WTC11 (cell line): ENCODE measurements around the gene RACK1. TPM values are rescaled to one million over a fixed set of nuclear protein-coding genes. Genes with fewer than 3 reads are reported as not detected.
"Not testable (repeated sequence)": the region's sequence is repeated elsewhere in the genome, so short reads cannot be mapped to it uniquely, and the experiment has no call there.

Experiments
- ATAC-seq: fragments of 200-7000 bp; cut with Tn5 transposase; 2 replicates; pipeline ENCODE4 v1.10.0; 2021; ENCODE audit warnings: mild to moderate bottlenecking, moderate library complexity
- CTCF ChIA-PET: fragments of 300-600 bp; sonication (Branson Sonifier 250); formaldehyde crosslinking; loops from one replicate; lab custom pipeline; 2021; ENCODE audit warnings: antibody characterized with exemption; lab: Charles Lee
- POLR2A ChIA-PET: fragments of 350-600 bp; sonication (Branson Sonifier 250); formaldehyde crosslinking; loops from one replicate; lab custom pipeline; 2021; ENCODE audit warnings: antibody characterized with exemption; lab: Charles Lee
- DNase-seq: peaks from one replicate; pipeline ENCODE4 v3.0.0; 2021; ENCODE audit warnings: low spot score
- H3K27ac Mint-ChIP-seq: 2 replicates; pipeline ENCODE4 v1.8.0; 2021; ENCODE audit warnings: mixed read lengths
- H3K27me3 Mint-ChIP-seq: 2 replicates; pipeline ENCODE4 v1.8.0; 2021; ENCODE audit warnings: low read depth, mild to moderate bottlenecking, moderate library complexity, mixed read lengths
- H3K36me3 Mint-ChIP-seq: 2 replicates; pipeline ENCODE4 v1.8.0; 2021; ENCODE audit warnings: mixed read lengths
- H3K4me1 Mint-ChIP-seq: 2 replicates; pipeline ENCODE4 v1.8.0; 2022; ENCODE audit warnings: mixed read lengths
- H3K4me3 Mint-ChIP-seq: 2 replicates; pipeline ENCODE4 v1.8.0; 2021; ENCODE audit warnings: mild to moderate bottlenecking, moderate library complexity, mixed read lengths
- H3K9me3 Mint-ChIP-seq: 2 replicates; pipeline ENCODE4 v1.8.0; 2021; ENCODE audit warnings: mixed read lengths
- ETV6 ChIP-seq: sonication (generic); formaldehyde crosslinking; IDR thresholded peaks from 2 replicates; pipeline ENCODE4 v1.8.1; 2022; ENCODE audit warnings: mild to moderate bottlenecking, missing genetic modification reagents
- GTF2I ChIP-seq: fragments of 250-450 bp; sonication (Bioruptor Pico); conservative IDR thresholded peaks from 2 replicates; pipeline ENCODE4 v1.4.0; 2021; ENCODE audit warnings: mild to moderate bottlenecking
- NR3C1 ChIP-seq: sonication (generic); formaldehyde crosslinking; conservative IDR thresholded peaks from 2 replicates; pipeline ENCODE4 v1.8.1; 2023; ENCODE audit warnings: low read depth, mild to moderate bottlenecking, missing genetic modification reagents
- OVOL2 ChIP-seq: fragments of 250-450 bp; sonication (Bioruptor Pico); IDR thresholded peaks from 2 replicates; pipeline ENCODE4 v1.9.0; 2021; ENCODE audit warnings: mild to moderate bottlenecking, borderline replicate concordance
- SOX15 ChIP-seq: fragments of 250-450 bp; sonication (Bioruptor Pico); IDR thresholded peaks from 2 replicates; pipeline ENCODE4 v1.9.0; 2021; ENCODE audit warnings: mild to moderate bottlenecking
- TEAD1 ChIP-seq: sonication (generic); formaldehyde crosslinking; IDR thresholded peaks from 2 replicates; pipeline ENCODE4 v1.8.0; 2022; ENCODE audit warnings: mild to moderate bottlenecking, missing genetic modification reagents
- total RNA-seq: library from RNA; stranded (reverse); gene quantifications from 3 replicates; pipeline ENCODE4 v1.2.3, GENCODE V29; 2021
- TF ChIP-seq, protein P1 (sequence below): fragments of 250-450 bp; sonication (Bioruptor Pico); IDR thresholded peaks from 2 replicates; pipeline ENCODE4 v1.9.0; 2021; ENCODE audit warnings: mild to moderate bottlenecking, borderline replicate concordance
- TF ChIP-seq, protein P2 (sequence below): sonication (generic); formaldehyde crosslinking; IDR thresholded peaks from 2 replicates; pipeline ENCODE4 v1.8.0; 2023; ENCODE audit warnings: missing genetic modification reagents
- TF ChIP-seq, protein P3 (sequence below): sonication (generic); formaldehyde crosslinking; IDR thresholded peaks from 2 replicates; pipeline ENCODE4 v1.8.0; 2022; ENCODE audit warnings: mild to moderate bottlenecking, missing genetic modification reagents
- TF ChIP-seq, protein P4 (sequence below): sonication (generic); formaldehyde crosslinking; IDR thresholded peaks from 2 replicates; pipeline ENCODE4 v1.8.0; 2022; ENCODE audit warnings: missing genetic modification reagents

RACK1 gene
- total RNA-seq, 1 experiment from 2014 or later = 2,360 TPM

DNA sequence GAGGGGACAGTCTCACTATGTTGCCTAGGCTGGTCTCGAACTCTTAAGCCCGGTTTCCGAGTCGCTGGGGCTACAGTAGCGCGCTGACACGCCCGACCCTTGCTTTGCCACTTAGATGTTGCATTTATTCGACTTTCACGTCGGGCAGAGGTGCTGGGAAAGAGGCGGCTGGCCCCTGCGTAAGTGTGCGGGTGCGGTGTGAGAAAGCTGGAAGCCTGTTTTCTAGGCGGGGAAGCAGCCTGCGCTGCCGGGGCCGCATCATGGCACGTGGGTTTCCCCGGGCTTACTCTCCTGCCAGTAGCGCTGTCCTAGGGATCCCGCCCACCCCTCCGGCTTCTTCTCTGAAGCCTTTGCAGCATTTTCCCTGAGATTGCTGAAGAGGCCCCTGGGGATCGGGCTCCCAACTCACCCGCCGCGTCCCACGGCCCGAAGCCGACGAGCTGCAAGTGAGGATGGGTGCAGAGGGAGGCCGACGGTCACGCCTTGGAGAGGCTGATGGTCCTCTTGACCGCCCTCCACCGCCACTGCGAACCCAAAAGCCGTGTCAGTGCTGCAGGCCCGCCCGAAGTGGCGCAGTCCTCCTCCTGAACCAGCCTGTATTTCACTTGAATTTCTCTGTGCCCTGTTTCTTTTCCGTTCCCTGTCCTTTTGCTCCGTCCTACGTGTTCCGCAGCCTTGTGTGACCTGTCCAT is 26.4 kb downstream of the RACK1 start (continued):
- TF ChIP-seq, protein P1, sequence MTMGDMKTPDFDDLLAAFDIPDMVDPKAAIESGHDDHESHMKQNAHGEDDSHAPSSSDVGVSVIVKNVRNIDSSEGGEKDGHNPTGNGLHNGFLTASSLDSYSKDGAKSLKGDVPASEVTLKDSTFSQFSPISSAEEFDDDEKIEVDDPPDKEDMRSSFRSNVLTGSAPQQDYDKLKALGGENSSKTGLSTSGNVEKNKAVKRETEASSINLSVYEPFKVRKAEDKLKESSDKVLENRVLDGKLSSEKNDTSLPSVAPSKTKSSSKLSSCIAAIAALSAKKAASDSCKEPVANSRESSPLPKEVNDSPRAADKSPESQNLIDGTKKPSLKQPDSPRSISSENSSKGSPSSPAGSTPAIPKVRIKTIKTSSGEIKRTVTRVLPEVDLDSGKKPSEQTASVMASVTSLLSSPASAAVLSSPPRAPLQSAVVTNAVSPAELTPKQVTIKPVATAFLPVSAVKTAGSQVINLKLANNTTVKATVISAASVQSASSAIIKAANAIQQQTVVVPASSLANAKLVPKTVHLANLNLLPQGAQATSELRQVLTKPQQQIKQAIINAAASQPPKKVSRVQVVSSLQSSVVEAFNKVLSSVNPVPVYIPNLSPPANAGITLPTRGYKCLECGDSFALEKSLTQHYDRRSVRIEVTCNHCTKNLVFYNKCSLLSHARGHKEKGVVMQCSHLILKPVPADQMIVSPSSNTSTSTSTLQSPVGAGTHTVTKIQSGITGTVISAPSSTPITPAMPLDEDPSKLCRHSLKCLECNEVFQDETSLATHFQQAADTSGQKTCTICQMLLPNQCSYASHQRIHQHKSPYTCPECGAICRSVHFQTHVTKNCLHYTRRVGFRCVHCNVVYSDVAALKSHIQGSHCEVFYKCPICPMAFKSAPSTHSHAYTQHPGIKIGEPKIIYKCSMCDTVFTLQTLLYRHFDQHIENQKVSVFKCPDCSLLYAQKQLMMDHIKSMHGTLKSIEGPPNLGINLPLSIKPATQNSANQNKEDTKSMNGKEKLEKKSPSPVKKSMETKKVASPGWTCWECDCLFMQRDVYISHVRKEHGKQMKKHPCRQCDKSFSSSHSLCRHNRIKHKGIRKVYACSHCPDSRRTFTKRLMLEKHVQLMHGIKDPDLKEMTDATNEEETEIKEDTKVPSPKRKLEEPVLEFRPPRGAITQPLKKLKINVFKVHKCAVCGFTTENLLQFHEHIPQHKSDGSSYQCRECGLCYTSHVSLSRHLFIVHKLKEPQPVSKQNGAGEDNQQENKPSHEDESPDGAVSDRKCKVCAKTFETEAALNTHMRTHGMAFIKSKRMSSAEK (CRISPR knock-in tag) = no peak
- TF ChIP-seq NR3C1 (no peak), ETV6 (CRISPR knock-in tag) (peak; percentile 52; the same call in 1 of the 2 replicates), SOX15 (CRISPR knock-in tag) (no peak)
- TF ChIP-seq, protein P2, sequence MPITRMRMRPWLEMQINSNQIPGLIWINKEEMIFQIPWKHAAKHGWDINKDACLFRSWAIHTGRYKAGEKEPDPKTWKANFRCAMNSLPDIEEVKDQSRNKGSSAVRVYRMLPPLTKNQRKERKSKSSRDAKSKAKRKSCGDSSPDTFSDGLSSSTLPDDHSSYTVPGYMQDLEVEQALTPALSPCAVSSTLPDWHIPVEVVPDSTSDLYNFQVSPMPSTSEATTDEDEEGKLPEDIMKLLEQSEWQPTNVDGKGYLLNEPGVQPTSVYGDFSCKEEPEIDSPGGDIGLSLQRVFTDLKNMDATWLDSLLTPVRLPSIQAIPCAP (CRISPR knock-in tag) = 0 out of 2 replicates have a peak, but pooled peaks have one; percentile 35
- TF ChIP-seq, all 79 proteins: peak for 6

DNA sequence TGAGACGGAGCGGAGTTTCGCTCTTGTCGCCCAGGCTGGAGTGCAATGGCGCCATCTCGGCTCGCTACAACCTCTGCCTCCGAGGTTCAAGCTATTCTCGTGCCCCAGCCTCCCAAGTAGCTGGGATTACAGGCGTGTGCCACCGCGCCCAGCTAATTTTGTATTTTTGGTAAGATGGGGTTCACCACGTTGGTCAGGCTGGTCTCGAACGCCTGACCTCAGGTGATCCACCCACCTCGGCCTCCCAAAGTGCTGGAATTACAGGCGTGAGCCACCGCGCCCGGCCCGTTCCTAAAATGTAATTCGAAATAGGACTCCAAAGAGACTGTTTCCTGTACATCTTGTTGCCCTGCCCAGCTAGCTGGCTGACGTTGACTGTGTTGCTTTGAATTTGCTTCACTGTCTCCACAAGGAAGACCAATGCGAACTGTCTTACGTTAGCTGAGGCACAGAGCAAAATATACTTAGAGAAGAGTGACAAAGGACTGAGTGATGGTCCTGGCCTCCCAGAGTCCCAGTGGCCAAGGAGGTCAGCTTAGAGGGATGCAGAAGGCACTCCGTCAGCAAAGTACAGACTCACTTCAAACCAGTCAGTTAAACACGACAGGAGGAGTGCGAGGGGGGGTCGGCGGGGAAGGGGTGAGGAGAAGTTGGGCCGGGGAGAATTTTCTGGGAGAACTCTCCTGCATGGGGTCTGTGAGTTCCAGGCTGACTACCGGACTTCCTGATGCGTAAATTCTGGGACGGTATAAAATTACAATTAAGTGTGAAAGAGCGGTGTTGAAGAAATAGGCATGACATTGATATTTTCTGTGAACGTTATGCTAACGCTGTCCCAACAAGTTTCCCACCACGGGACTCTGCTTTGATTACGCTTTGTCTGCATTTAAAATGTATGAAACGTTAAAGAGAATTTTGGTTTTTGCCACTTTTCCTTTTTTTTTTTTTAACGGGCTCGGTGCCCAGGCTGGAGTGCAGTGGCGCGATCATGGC is 27.4 kb downstream of the RACK1 start:
- ATAC-seq = no peak
- TF ChIP-seq OVOL2 (CRISPR knock-in tag) = no peak
- TF ChIP-seq GTF2I (CRISPR knock-in tag) = peak; percentile 58; the same call in 1 of the 2 replicates
- Mint-ChIP-seq H3K9me3 (no peaks in the 10 kb centered on the region), H3K27ac (0 out of 2 replicates have a peak overlapping the region, but pooled peaks have one; percentile 63), H3K27me3 (peaks cover 23% of the 10 kb centered on the region), H3K36me3 (no peaks in the 10 kb centered on the region), H3K4me3 (peak overlapping the region; percentile 94), H3K4me1 (peaks cover 22% of the 10 kb centered on the region)
- peak; percentile 47 for DNase-seq
- POLR2A ChIA-PET = no interaction called here
- CTCF ChIA-PET = interaction anchor here (0.9 to 1.0 kb wide), 3 partner anchors 25 to 356 kb away, joined by 3 to 6 read pairs (median 5); no protein-coding TSS in a partner anchor

DNA sequence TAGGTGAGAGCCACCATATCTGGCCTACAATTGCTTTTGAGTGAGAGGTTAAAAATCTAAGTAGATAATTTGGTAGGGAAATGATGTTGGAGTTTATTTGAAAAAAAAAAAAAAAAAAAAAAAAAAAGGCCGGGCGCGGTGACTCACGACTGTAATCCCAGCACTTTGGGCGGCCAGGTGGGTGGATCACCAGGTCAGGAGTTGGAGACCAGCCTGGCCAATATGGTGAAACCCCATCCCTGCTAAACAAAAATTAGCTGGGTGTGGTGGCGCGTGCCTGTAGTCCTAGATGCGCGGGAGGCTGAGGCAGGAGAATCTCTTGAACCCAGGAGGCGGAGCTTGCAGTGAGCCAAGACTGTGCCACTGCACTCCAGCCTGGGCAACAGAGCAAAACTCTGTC is 29.5 kb downstream of the RACK1 start:
- DNase-seq, H3K27ac Mint-ChIP-seq, H3K36me3 Mint-ChIP-seq, H3K9me3 Mint-ChIP-seq, ATAC-seq, POLR2A ChIA-PET, H3K4me3 Mint-ChIP-seq: not testable (repeated sequence)
- CTCF ChIA-PET = interaction anchor here (0.7 to 1.5 kb wide), 2 partner anchors 46 to 425 kb away, joined by 3 read pairs; no protein-coding TSS in a partner anchor
- peaks cover 21% of the 10 kb centered on the region for H3K4me1 Mint-ChIP-seq
- H3K27me3 Mint-ChIP-seq = peaks cover 23% of the 10 kb centered on the region

DNA sequence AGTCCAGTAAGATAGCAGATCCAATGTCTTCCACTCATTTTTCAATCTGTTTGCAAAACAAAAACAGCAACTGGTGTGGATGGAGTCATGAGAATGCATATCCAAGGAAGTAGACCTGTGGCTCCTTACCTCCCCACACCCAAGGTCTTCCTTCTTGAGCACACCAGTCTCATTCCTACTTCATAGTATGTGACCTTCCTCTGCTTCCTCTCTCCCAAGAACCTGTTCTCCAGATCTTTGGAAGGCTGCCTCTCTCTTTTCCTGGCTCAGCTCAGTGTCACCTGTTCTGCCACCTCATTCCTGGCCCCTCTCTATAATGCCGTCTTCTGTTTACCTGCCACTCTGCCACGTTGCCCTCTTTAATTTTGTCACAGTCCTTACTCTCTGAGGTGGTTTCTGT is 30.8 kb downstream of the RACK1 start:
- no peak overlapping the region for H3K27ac Mint-ChIP-seq
- ATAC-seq (no peak), DNase-seq (no peak)
- H3K4me1 Mint-ChIP-seq = peaks cover 20% of the 10 kb centered on the region
- H3K9me3 Mint-ChIP-seq = no peaks in the 10 kb centered on the region
- ChIA-PET POLR2A (no interaction called here), CTCF (interaction anchor here (1.1 kb wide), 1 partner anchor 18 kb away, joined by 3 read pairs; no protein-coding TSS in a partner anchor)
- no peak overlapping the region for H3K4me3 Mint-ChIP-seq
- H3K27me3 Mint-ChIP-seq = peaks cover 20% of the 10 kb centered on the region
- no peaks in the 10 kb centered on the region for H3K36me3 Mint-ChIP-seq
- no peak for TF ChIP-seq OVOL2 (CRISPR knock-in tag)
- TF ChIP-seq TEAD1 (CRISPR knock-in tag) = no peak
- TF ChIP-seq, protein P3, sequence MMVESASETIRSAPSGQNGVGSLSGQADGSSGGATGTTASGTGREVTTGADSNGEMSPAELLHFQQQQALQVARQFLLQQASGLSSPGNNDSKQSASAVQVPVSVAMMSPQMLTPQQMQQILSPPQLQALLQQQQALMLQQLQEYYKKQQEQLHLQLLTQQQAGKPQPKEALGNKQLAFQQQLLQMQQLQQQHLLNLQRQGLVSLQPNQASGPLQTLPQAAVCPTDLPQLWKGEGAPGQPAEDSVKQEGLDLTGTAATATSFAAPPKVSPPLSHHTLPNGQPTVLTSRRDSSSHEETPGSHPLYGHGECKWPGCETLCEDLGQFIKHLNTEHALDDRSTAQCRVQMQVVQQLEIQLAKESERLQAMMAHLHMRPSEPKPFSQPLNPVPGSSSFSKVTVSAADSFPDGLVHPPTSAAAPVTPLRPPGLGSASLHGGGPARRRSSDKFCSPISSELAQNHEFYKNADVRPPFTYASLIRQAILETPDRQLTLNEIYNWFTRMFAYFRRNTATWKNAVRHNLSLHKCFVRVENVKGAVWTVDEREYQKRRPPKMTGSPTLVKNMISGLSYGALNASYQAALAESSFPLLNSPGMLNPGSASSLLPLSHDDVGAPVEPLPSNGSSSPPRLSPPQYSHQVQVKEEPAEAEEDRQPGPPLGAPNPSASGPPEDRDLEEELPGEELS (CRISPR knock-in tag) = no peak
- TF ChIP-seq, protein P1 (CRISPR knock-in tag) = no peak
- TF ChIP-seq, protein P4, sequence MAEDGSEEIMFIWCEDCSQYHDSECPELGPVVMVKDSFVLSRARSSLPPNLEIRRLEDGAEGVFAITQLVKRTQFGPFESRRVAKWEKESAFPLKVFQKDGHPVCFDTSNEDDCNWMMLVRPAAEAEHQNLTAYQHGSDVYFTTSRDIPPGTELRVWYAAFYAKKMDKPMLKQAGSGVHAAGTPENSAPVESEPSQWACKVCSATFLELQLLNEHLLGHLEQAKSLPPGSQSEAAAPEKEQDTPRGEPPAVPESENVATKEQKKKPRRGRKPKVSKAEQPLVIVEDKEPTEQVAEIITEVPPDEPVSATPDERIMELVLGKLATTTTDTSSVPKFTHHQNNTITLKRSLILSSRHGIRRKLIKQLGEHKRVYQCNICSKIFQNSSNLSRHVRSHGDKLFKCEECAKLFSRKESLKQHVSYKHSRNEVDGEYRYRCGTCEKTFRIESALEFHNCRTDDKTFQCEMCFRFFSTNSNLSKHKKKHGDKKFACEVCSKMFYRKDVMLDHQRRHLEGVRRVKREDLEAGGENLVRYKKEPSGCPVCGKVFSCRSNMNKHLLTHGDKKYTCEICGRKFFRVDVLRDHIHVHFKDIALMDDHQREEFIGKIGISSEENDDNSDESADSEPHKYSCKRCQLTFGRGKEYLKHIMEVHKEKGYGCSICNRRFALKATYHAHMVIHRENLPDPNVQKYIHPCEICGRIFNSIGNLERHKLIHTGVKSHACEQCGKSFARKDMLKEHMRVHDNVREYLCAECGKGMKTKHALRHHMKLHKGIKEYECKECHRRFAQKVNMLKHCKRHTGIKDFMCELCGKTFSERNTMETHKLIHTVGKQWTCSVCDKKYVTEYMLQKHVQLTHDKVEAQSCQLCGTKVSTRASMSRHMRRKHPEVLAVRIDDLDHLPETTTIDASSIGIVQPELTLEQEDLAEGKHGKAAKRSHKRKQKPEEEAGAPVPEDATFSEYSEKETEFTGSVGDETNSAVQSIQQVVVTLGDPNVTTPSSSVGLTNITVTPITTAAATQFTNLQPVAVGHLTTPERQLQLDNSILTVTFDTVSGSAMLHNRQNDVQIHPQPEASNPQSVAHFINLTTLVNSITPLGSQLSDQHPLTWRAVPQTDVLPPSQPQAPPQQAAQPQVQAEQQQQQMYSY (CRISPR knock-in tag) = no peak
